SU-DHL-6 (cell line): ENCODE results near the gene ERCC4.

Source experiments
- EZH2phosphoT487 ChIP-seq: fragments of 200-600 bp; sonication (generic), shearing (Covaris generic); conservative IDR thresholded peaks from 2 replicates; pipeline ENCODE4 v1.6.1; 2018; ENCODE audit warnings: mild to moderate bottlenecking, antibody characterized with exemption, low read length, moderate library complexity, mixed read lengths
- TF ChIP-seq, protein P1 (sequence below): fragments of 200-600 bp; sonication (generic); IDR thresholded peaks from one replicate; pipeline ENCODE4 v1.5.1; 2017; ENCODE audit warnings: antibody characterized with exemption, mild to moderate bottlenecking, low read length, moderate library complexity; ENCODE audit not compliant: insufficient read depth, poor library complexity, severe bottlenecking

DNA sequence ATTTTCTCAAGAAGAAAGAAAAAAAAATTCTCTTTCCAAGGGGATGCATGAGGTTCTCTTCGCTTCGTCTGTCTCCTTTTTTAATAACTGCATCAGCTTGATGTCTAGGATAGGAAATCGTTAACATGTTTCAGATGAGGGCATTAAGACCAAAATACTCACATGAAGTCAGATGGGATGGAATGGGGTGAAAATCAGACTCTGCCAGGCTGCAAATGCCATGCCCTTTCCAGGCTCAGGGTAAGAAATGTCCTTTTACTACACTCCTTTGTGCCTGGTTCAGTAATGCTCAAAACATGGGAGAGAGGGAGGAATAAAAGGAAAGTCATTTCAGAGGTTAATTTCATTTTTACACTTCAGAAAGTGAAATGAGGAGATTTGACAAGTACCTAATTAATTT is 21.7 kb upstream of the ERCC4 start:
- TF ChIP-seq, protein P1, sequence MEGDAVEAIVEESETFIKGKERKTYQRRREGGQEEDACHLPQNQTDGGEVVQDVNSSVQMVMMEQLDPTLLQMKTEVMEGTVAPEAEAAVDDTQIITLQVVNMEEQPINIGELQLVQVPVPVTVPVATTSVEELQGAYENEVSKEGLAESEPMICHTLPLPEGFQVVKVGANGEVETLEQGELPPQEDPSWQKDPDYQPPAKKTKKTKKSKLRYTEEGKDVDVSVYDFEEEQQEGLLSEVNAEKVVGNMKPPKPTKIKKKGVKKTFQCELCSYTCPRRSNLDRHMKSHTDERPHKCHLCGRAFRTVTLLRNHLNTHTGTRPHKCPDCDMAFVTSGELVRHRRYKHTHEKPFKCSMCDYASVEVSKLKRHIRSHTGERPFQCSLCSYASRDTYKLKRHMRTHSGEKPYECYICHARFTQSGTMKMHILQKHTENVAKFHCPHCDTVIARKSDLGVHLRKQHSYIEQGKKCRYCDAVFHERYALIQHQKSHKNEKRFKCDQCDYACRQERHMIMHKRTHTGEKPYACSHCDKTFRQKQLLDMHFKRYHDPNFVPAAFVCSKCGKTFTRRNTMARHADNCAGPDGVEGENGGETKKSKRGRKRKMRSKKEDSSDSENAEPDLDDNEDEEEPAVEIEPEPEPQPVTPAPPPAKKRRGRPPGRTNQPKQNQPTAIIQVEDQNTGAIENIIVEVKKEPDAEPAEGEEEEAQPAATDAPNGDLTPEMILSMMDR, result no peak
- no peak for TF ChIP-seq EZH2phosphoT487
